CD4-positive, alpha-beta T cell (primary cell): ENCODE measurements around the gene PLEKHH2. TPM values are rescaled to one million over a fixed set of nuclear protein-coding genes. Genes with fewer than 3 reads are reported as not detected.

Experiments
- ATAC-seq: fragments of 200-7000 bp; cut with Tn5 transposase; one replicate; pipeline ENCODE4 v1.10.0; 2022; ENCODE audit warnings: mild to moderate bottlenecking; ENCODE audit not compliant: poor library complexity
- CTCF ChIA-PET: fragments of 350-600 bp; sonication (Branson Sonifier 250); formaldehyde crosslinking; loops from one replicate; lab custom pipeline; 2021; ENCODE audit warnings: antibody characterized with exemption, inconsistent platforms; lab: Charles Lee
- POLR2A ChIA-PET: fragments of 350-600 bp; sonication (Branson Sonifier 250); formaldehyde crosslinking; loops from one replicate; lab custom pipeline; 2021; ENCODE audit warnings: antibody characterized with exemption, inconsistent platforms; lab: Charles Lee
- DNase-seq, 14 experiments: peaks; one replicate each; pipeline ENCODE4 v3.0.0-alpha.2; 2013 to 2020; ENCODE audit warnings: mixed read lengths in 2 of 14
- H3K27ac ChIP-seq, 2 donors: one replicate each; pipeline versions ENCODE4 v1.5.1 to v1.7.0; 2013; ENCODE audit warnings: low read length in 2 of 2, low read depth in 1 of 2, mild to moderate bottlenecking in 1 of 2
- H3K27me3 ChIP-seq, 2 experiments: 1 replicate in 1 of 2; 2 replicates in 1 of 2; pipeline versions ENCODE4 v1.6.1 to v1.7.0; 2013; ENCODE audit warnings: low read length in 2 of 2, control low read depth in 1 of 2, mild to moderate bottlenecking in 1 of 2, moderate library complexity in 1 of 2; ENCODE audit not compliant: insufficient read depth in 2 of 2, control insufficient read depth in 1 of 2
- H3K36me3 ChIP-seq: one replicate; pipeline ENCODE4 v1.6.1; 2013; ENCODE audit warnings: low read length, control low read depth; ENCODE audit not compliant: insufficient read depth
- H3K4me1 ChIP-seq: one replicate; pipeline ENCODE4 v1.6.1; 2013; ENCODE audit warnings: low read length, control low read depth; ENCODE audit not compliant: insufficient read depth
- H3K4me3 ChIP-seq: one replicate; pipeline ENCODE4 v1.5.1; 2013; ENCODE audit warnings: mild to moderate bottlenecking, low read length, moderate library complexity
- H3K9me3 ChIP-seq, 2 experiments: 1 replicate in 1 of 2; 2 replicates in 1 of 2; pipeline versions ENCODE4 v1.6.1 to v1.7.0; 2013; ENCODE audit warnings: low read length in 2 of 2, mild to moderate bottlenecking in 2 of 2, control low read depth in 1 of 2, moderate library complexity in 1 of 2; ENCODE audit not compliant: control insufficient read depth in 1 of 2, insufficient read depth in 1 of 2
- H3K27ac Mint-ChIP-seq: one replicate; pipeline ENCODE4 v1.8.0; 2020; ENCODE audit warnings: mixed read lengths
- H3K27me3 Mint-ChIP-seq: one replicate; pipeline ENCODE4 v1.8.0; 2021; ENCODE audit warnings: mixed read lengths
- H3K36me3 Mint-ChIP-seq: one replicate; pipeline ENCODE4 v1.8.0; 2021; ENCODE audit warnings: low read depth, mixed read lengths
- H3K4me1 Mint-ChIP-seq: one replicate; pipeline ENCODE4 v1.8.0; 2021; ENCODE audit warnings: low read depth, mixed read lengths
- H3K4me3 Mint-ChIP-seq: one replicate; pipeline ENCODE4 v1.8.0; 2020; ENCODE audit warnings: mild to moderate bottlenecking, mixed read lengths
- H3K9me3 Mint-ChIP-seq: one replicate; pipeline ENCODE4 v1.8.0; 2020; ENCODE audit warnings: mixed read lengths
- intact Hi-C, 2 experiments: fragments of 100-400 bp; cut with DNase I in 1 of 2; cut with micrococcal nuclease in 1 of 2; formaldehyde crosslinking; loops; one replicate each; pipeline versions ENCODE4 v1.15.1 to v1.9.0; 2023 to 2025; cut with DNase I, micrococcal nuclease
- total RNA-seq, 174 experiments: library from RNA in 2 of 174; stranded (reverse) in 2 of 174; gene quantifications; one replicate each; pipeline ENCODE4 v1.2.3 and lab custom pipeline; 2021 to 2026
- TF ChIP-seq, protein P1 (sequence below): fragments of 200-600 bp; IDR thresholded peaks from one replicate; pipeline ENCODE4 v1.8.0; 2022; ENCODE audit warnings: antibody characterized with exemption, mild to moderate bottlenecking

Gene PLEKHH2
- total RNA-seq, 2 experiments from 2014 or later, result 1.6 to 2.7 TPM

DNA sequence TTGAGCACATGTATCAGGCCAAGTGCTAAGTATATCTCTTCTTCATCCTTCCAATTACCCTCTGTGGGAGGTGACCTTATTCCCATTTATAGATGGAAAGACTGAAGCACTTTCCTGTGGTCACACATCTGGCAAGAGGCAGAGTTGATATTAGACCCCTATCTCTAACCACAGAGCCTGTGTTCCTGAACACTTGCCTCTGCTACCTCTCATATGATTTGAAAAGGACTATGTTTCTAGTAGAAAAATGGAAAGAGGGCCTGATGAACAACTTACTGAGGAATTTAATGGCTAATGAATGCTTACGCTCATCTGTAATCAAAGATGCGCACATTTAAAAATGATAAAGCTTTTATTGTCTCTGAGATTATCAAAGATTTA is 90.6 kb downstream of the PLEKHH2 start:
- Mint-ChIP-seq H3K27ac (no peak overlapping the region), H3K9me3 (no peaks in the 10 kb centered on the region), H3K4me1 (no peaks in the 10 kb centered on the region), H3K36me3 (no peaks in the 10 kb centered on the region), H3K4me3 (no peak overlapping the region), H3K27me3 (peaks cover 4% of the 10 kb centered on the region)
- Histone ChIP-seq H3K9me3 (no peaks in the 10 kb centered on the region), H3K27ac (no peak overlapping the region), H3K4me1 (no peaks in the 10 kb centered on the region), H3K36me3 (no peaks in the 10 kb centered on the region), H3K4me3 (no peak overlapping the region), H3K27me3 (no peaks in the 10 kb centered on the region)
- ChIA-PET POLR2A (no interaction called here), CTCF (no interaction called here)
- TF ChIP-seq, protein P1, sequence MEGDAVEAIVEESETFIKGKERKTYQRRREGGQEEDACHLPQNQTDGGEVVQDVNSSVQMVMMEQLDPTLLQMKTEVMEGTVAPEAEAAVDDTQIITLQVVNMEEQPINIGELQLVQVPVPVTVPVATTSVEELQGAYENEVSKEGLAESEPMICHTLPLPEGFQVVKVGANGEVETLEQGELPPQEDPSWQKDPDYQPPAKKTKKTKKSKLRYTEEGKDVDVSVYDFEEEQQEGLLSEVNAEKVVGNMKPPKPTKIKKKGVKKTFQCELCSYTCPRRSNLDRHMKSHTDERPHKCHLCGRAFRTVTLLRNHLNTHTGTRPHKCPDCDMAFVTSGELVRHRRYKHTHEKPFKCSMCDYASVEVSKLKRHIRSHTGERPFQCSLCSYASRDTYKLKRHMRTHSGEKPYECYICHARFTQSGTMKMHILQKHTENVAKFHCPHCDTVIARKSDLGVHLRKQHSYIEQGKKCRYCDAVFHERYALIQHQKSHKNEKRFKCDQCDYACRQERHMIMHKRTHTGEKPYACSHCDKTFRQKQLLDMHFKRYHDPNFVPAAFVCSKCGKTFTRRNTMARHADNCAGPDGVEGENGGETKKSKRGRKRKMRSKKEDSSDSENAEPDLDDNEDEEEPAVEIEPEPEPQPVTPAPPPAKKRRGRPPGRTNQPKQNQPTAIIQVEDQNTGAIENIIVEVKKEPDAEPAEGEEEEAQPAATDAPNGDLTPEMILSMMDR, result no peak
- DNase-seq (no peak), ATAC-seq (no peak)
- intact Hi-C loops, result no loop called here

DNA sequence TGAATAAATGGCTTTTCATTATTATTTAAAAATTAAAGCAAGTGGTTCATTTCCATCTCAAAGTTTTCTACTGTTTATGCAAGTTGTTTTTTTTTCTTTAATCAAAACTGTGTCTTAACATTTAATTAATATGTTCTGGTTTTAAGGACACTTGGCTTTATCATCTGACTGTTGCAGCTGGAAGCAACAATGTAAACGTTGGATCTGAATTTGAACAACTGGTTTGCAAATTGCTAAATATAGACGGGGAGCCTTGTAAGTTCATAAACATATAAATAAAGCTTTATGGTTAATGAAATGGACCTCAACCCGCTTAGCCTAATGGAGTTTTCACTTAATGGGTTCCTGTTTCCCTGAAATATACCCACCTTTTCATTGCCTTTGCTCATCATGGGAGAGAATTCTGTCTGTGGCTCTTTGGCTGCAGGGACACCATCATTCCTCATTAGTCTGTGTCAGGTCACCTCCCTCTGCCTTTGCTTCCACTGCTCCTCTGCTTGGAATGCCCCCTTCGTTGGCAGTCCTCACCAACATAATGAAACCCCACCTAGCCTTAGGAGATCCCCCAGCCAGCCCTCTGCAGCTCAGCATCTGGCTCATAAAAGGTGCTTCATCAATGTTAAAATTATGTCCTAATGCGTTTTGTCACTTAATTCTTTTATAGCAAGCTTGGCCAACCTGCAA is 92.6 kb downstream of the PLEKHH2 start:
- Histone ChIP-seq H3K36me3 (no peaks in the 10 kb centered on the region), H3K4me1 (no peaks in the 10 kb centered on the region), H3K4me3 (no peak overlapping the region), H3K9me3 (no peaks in the 10 kb centered on the region), H3K27me3 (no peaks in the 10 kb centered on the region), H3K27ac (no peak overlapping the region)
- POLR2A ChIA-PET, result no interaction called here
- no peak for DNase-seq
- CTCF ChIA-PET, result interaction anchor here (0.6 kb wide), 1 partner anchor 53 kb away, joined by 3 read pairs; no protein-coding TSS in a partner anchor
- ATAC-seq, result no peak
- H3K27ac Mint-ChIP-seq, result no peak overlapping the region
- no peaks in the 10 kb centered on the region for H3K9me3 Mint-ChIP-seq
- TF ChIP-seq, protein P1, result no peak
- peaks cover 4% of the 10 kb centered on the region for H3K27me3 Mint-ChIP-seq
- no peak overlapping the region for H3K4me3 Mint-ChIP-seq
- intact Hi-C loops, result no loop called here
- no peaks in the 10 kb centered on the region for H3K36me3 Mint-ChIP-seq
- no peaks in the 10 kb centered on the region for H3K4me1 Mint-ChIP-seq

DNA sequence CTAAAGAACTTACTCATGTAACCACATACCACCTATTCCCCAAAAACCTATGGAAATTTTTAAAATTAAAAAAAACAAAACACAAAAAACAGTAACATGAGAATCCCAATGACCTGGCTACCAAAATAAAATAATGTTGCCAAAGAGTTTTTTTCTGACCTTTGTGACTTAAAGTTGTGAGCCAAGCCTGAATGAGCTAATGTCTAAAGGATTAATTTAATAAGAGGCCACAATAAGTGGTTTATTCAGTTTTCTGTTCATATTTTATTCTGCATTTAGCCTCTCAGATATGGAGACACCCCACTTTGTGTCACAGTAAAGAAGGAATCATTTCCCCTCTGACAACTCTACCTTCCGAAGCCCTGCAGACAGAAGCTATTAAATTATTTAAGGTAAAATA is 94.2 kb downstream of the PLEKHH2 start:
- no peak overlapping the region for H3K4me3 ChIP-seq
- Mint-ChIP-seq H3K27me3 (peaks cover 4% of the 10 kb centered on the region), H3K27ac (no peak overlapping the region), H3K36me3 (no peaks in the 10 kb centered on the region), H3K4me3 (no peak overlapping the region), H3K4me1 (no peaks in the 10 kb centered on the region), H3K9me3 (no peaks in the 10 kb centered on the region)
- no peaks in the 10 kb centered on the region for H3K36me3 ChIP-seq
- ChIA-PET CTCF (no interaction called here), POLR2A (no interaction called here)
- no peak for DNase-seq
- no peaks in the 10 kb centered on the region for H3K27me3 ChIP-seq
- H3K9me3 ChIP-seq, result no peaks in the 10 kb centered on the region
- no peaks in the 10 kb centered on the region for H3K4me1 ChIP-seq
- H3K27ac ChIP-seq, result no peak overlapping the region
- intact Hi-C loops, result no loop called here
- no peak for ATAC-seq
- TF ChIP-seq, protein P1, result no peak
